Measurements from ENCODE around the gene LIMK1.

- TF ChIP-seq CTCF (IDR thresholded peaks at IDR 0.05) = no peak
- TF ChIP-seq EP300 (IDR thresholded peaks at IDR 0.05) = no peak
- no peak for TF ChIP-seq POLR2A (IDR thresholded peaks at IDR 0.05)
- TF ChIP-seq POLR2AphosphoS5 (IDR thresholded peaks at IDR 0.05) = no peak
Measured at GRCh38 chr7:74066626-74067025, 17.0 kb upstream of the LIMK1 start.
